Brain microvascular endothelial cell (primary cell): ENCODE measurements around the gene ABCC1.

Source experiments
- DNase-seq: peaks from one replicate; pipeline ENCODE4 v3.0.0-alpha.2; 2020
- H3K27ac ChIP-seq: fragments of 250-450 bp; sonication (Bioruptor Pico); 2 replicates; pipeline ENCODE4 v1.5.1; 2020; ENCODE audit warnings: mild to moderate bottlenecking, moderate library complexity
- H3K27me3 ChIP-seq: fragments of 250-450 bp; sonication (Bioruptor Pico); replicated peaks from 2 replicates; pipeline ENCODE4 v1.5.1; 2020; ENCODE audit warnings: mild to moderate bottlenecking
- H3K36me3 ChIP-seq: fragments of 250-450 bp; sonication (Bioruptor Pico); replicated peaks from 2 replicates; pipeline ENCODE4 v1.5.1; 2020; ENCODE audit warnings: mild to moderate bottlenecking
- H3K4me3 ChIP-seq: 2 replicates; pipeline ENCODE4 v1.5.1; 2011; ENCODE audit warnings: low read depth, mild to moderate bottlenecking, control low read depth, low read length, moderate library complexity
- CTCF ChIP-seq: IDR thresholded peaks from 2 replicates; pipeline ENCODE4 v1.5.1; 2011; ENCODE audit warnings: low read depth, mild to moderate bottlenecking, moderate library complexity, low read length, control low read depth, inconsistent platforms; ENCODE audit errors: missing control alignments
- in situ Hi-C: cut with HindIII; loops from 2 replicates; pipeline ENCODE4 v1.10.0; 2017; ENCODE audit warnings: low sequenced_read_pairs, low pct_ligation_motif_present

The ABCC1 gene

DNA sequence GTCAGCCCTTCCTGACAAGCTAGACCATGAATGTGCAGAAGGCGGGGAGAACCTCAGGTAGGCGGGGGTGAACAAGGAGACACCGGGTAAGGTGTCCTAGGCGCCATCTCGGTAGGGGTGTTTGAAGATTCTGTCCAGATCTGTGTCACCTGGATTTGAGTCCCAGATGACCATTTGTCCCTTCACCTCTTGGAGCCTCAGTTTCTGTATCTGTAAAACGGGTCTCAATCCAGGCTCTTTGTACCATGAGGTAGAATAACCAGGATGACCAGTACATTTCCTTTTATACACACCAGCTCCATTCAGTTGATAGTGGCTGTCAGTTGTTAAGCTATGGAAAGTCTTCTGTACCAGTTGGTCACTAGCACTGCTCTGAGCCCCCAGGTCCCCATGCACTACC lies 187.2 kb downstream of the ABCC1 start:
- no peak overlapping the region for H3K27ac ChIP-seq
- in situ Hi-C loops, result no loop called here
- peaks cover 72% of the 10 kb centered on the region for H3K36me3 ChIP-seq
- H3K27me3 ChIP-seq, result no peaks in the 10 kb centered on the region
- H3K4me3 ChIP-seq, result no peak overlapping the region
- no peak for TF ChIP-seq CTCF
- no peak for DNase-seq

GRCh38 chr16:16137110-16137509 lies 187.7 kb downstream of the ABCC1 start:
- in situ Hi-C loops, result no loop called here
- H3K27ac ChIP-seq, result no peak overlapping the region
- H3K4me3 ChIP-seq, result no peak overlapping the region
- peaks cover 70% of the 10 kb centered on the region for H3K36me3 ChIP-seq
- no peak for TF ChIP-seq CTCF
- DNase-seq, result no peak
- no peaks in the 10 kb centered on the region for H3K27me3 ChIP-seq

GRCh38 chr16:16138034-16138635 lies 188.7 kb downstream of the ABCC1 start:
- no peak overlapping the region for H3K27ac ChIP-seq
- no peak for TF ChIP-seq CTCF
- DNase-seq, result no peak
- no peak overlapping the region for H3K4me3 ChIP-seq
- peaks cover 67% of the 10 kb centered on the region for H3K36me3 ChIP-seq
- H3K27me3 ChIP-seq, result no peaks in the 10 kb centered on the region
- in situ Hi-C loops, result no loop called here

DNA sequence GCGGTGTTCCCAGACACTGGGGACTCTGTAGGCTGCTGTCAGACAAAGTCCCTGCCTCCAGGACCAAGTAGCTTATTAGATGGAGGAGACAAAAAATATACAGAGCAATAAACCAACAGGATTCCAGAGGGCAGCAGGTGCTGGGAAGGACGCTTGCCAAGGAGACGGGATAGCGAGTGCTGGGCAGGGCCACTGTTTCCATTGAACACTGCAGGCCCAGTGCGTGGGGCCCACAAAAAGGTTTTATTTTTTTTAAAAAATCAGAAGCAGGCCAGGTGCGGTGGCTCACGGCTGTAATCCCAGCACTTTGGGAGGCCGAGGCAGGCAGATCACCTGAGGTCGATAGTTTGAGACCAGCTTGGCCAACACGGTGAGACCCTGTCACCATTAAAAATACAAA lies 189.6 kb downstream of the ABCC1 start:
- in situ Hi-C loops, result no loop called here
- TF ChIP-seq CTCF, result no peak
- peaks cover 65% of the 10 kb centered on the region for H3K36me3 ChIP-seq
- H3K27ac ChIP-seq, result no peak overlapping the region
- no peak overlapping the region for H3K4me3 ChIP-seq
- no peak for DNase-seq
- H3K27me3 ChIP-seq, result no peaks in the 10 kb centered on the region

GRCh38 chr16:16139806-16140205 lies 190.4 kb downstream of the ABCC1 start:
- Histone ChIP-seq H3K36me3 (peaks cover 63% of the 10 kb centered on the region), H3K27me3 (no peaks in the 10 kb centered on the region), H3K27ac (no peak overlapping the region), H3K4me3 (no peak overlapping the region)
- TF ChIP-seq CTCF, result no peak
- in situ Hi-C loops, result no loop called here
- no peak for DNase-seq

DNA sequence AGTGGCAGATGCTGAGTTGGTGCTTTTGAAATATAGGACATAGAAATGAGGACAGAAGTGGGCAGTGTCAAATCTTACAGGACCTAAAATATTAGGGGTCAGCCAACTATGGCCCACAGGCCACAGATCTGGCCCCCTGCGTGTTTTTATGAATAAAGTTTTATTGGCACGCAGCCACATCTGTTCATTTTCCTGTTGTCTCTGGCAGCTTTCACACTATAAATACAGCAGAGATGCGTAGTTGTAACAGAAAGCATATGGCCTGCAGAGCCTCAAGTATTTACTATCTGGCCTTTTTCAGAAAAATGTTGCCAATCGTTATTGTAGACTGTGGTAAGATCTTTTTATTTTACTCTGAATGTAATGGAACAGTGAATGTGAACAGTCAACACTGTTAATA lies 191.1 kb downstream of the ABCC1 start:
- Histone ChIP-seq H3K27me3 (no peaks in the 10 kb centered on the region), H3K36me3 (peaks cover 56% of the 10 kb centered on the region), H3K27ac (no peak overlapping the region), H3K4me3 (no peak overlapping the region)
- no peak for TF ChIP-seq CTCF
- in situ Hi-C loops, result no loop called here
- no peak for DNase-seq
